K562 (cell line): ENCODE measurements around the gene SCG5.

Source experiments
- ESRRA ChIP-seq: fragments of 450-650 bp; IDR thresholded peaks from 2 replicates; pipeline ENCODE4 v1.6.1; 2014; ENCODE audit warnings: low read depth, mild to moderate bottlenecking, moderate library complexity, borderline replicate concordance
- TAF1 ChIP-seq: IDR thresholded peaks from 2 replicates; pipeline ENCODE4 v1.6.1; 2011; ENCODE audit warnings: mild to moderate bottlenecking, low read length, moderate library complexity; ENCODE audit not compliant: insufficient read depth, control insufficient read depth, severe bottlenecking; ENCODE audit errors: extremely low read depth
- ZNF384 ChIP-seq: IDR thresholded peaks from 2 replicates; pipeline ENCODE4 v1.6.1; 2012; ENCODE audit warnings: low read depth, low read length, improper control_type of control experiment

- TF ChIP-seq ESRRA = no peak
- TF ChIP-seq TAF1 = no peak
- TF ChIP-seq ZNF384 = no peak
These were observed 33.2 kb downstream of the SCG5 start for GRCh38 chr15:32674681-32675080.
